Neural cell (in vitro differentiated cells): ENCODE data around the gene SLITRK2. TPM values are rescaled to one million over a fixed set of nuclear protein-coding genes. Genes with fewer than 3 reads are reported as not detected.

ENCODE experiments used
- H2AFZ ChIP-seq: fragments of 200-600, 300-800 bp; sonication (generic), shearing (Covaris generic); 2 replicates; pipeline ENCODE4 v1.6.0; 2014; ENCODE audit warnings: low read depth, mild to moderate bottlenecking, antibody characterized with exemption, low read length, moderate library complexity
- H3F3A ChIP-seq: fragments of 200-600 bp; shearing (Covaris generic); 2 replicates; pipeline ENCODE4 v1.6.1; 2016; ENCODE audit warnings: mild to moderate bottlenecking, moderate library complexity, mixed read lengths, antibody characterized with exemption, low read length; ENCODE audit not compliant: insufficient read depth, poor library complexity, severe bottlenecking
- H3K27ac ChIP-seq: fragments of 200-600, 300-800 bp; sonication (generic), shearing (Covaris generic); 2 replicates; pipeline ENCODE4 v1.5.1; 2014; ENCODE audit warnings: mild to moderate bottlenecking, low read length, moderate library complexity
- H3K27me3 ChIP-seq: fragments of 300-800, 200-600 bp; sonication (generic), shearing (Covaris generic); 2 replicates; pipeline ENCODE4 v1.6.0; 2014; ENCODE audit warnings: mild to moderate bottlenecking, low read depth, low read length, moderate library complexity; ENCODE audit not compliant: insufficient read depth
- H3K36me3 ChIP-seq: fragments of 300-800, 200-600 bp; sonication (generic), shearing (Covaris generic); 2 replicates; pipeline ENCODE4 v1.5.1; 2014; ENCODE audit warnings: mild to moderate bottlenecking, antibody characterized with exemption, low read length, moderate library complexity; ENCODE audit not compliant: insufficient read depth
- H3K4me2 ChIP-seq: fragments of 300-800, 200-600 bp; sonication (generic), shearing (Covaris generic); 2 replicates; pipeline ENCODE4 v1.6.0; 2014; ENCODE audit warnings: mild to moderate bottlenecking, low read length
- H3K4me3 ChIP-seq: fragments of 300-800, 200-600 bp; sonication (generic), shearing (Covaris generic); 2 replicates; pipeline ENCODE4 v1.5.1; 2014; ENCODE audit warnings: mild to moderate bottlenecking, low read length, moderate library complexity
- H3K79me2 ChIP-seq: fragments of 200-600 bp; shearing (Covaris generic); replicated peaks from 2 replicates; pipeline ENCODE4 v1.6.0; 2014; ENCODE audit warnings: mild to moderate bottlenecking, low read length, moderate library complexity; ENCODE audit not compliant: insufficient read depth
- H3K9ac ChIP-seq: fragments of 300-800, 200-600 bp; sonication (generic), shearing (Covaris generic); 2 replicates; pipeline ENCODE4 v1.6.1; 2016; ENCODE audit warnings: mild to moderate bottlenecking, low read length, mixed read lengths
- H3K9me2 ChIP-seq: fragments of 200-600 bp; shearing (Covaris generic); 2 replicates; pipeline ENCODE4 v1.6.1; 2016; ENCODE audit warnings: mild to moderate bottlenecking, low read length, mixed read lengths; ENCODE audit not compliant: insufficient read depth
- H3K9me3 ChIP-seq: fragments of 200-600, 300-800 bp; sonication (generic), shearing (Covaris generic); 2 replicates; pipeline ENCODE4 v1.6.1; 2016; ENCODE audit warnings: mild to moderate bottlenecking, mixed run types, low read length, moderate library complexity, mixed read lengths
- H4K20me1 ChIP-seq: fragments of 200-600 bp; shearing (Covaris generic); 2 replicates; pipeline ENCODE4 v1.6.1; 2016; ENCODE audit warnings: mild to moderate bottlenecking, mixed run types; ENCODE audit not compliant: insufficient read depth
- EP300 ChIP-seq: fragments of 450-650 bp; conservative IDR thresholded peaks from 2 replicates; pipeline ENCODE4 v1.6.1; 2014; ENCODE audit warnings: antibody characterized with exemption, mild to moderate bottlenecking, moderate library complexity; ENCODE audit not compliant: poor library complexity, severe bottlenecking
- EZH2 ChIP-seq: fragments of 200-600, 300-800 bp; shearing (Covaris generic), sonication (generic); IDR thresholded peaks from 2 replicates; pipeline ENCODE4 v1.6.1; 2014; ENCODE audit warnings: antibody characterized with exemption, low read length, borderline replicate concordance, mild to moderate bottlenecking; ENCODE audit not compliant: insufficient read depth, poor library complexity, severe bottlenecking
- MXI1 ChIP-seq: fragments of 450-650 bp; conservative IDR thresholded peaks from 2 replicates; pipeline ENCODE4 v1.6.1; 2014; ENCODE audit warnings: antibody characterized with exemption, mild to moderate bottlenecking; ENCODE audit not compliant: poor library complexity, severe bottlenecking
- POLR2AphosphoS5 ChIP-seq: IDR thresholded peaks from 2 replicates; pipeline ENCODE4 v1.6.1; 2012
- RAD21 ChIP-seq: fragments of 450-650 bp; conservative IDR thresholded peaks from 2 replicates; pipeline ENCODE4 v1.6.1; 2014; ENCODE audit warnings: antibody characterized with exemption, mild to moderate bottlenecking, moderate library complexity
- REST ChIP-seq: IDR thresholded peaks from 2 replicates; pipeline ENCODE4 v1.6.1; 2012; ENCODE audit warnings: borderline replicate concordance
- SMC3 ChIP-seq: fragments of 450-650 bp; conservative IDR thresholded peaks from 2 replicates; pipeline ENCODE4 v1.6.1; 2014; ENCODE audit warnings: antibody characterized with exemption, mild to moderate bottlenecking, moderate library complexity; ENCODE audit not compliant: poor library complexity
- TAF1 ChIP-seq: IDR thresholded peaks from 2 replicates; pipeline ENCODE4 v1.6.1; 2012; ENCODE audit warnings: low read depth
- polyA plus RNA-seq: library from polyadenylated mRNA; depleted of rRNA; stranded (reverse); fragments of >200 nt; gene quantifications from 2 replicates; pipeline ENCODE4 v1.2.3, GENCODE V29; 2014
- TF ChIP-seq, protein P1 (sequence below): fragments of 450-650 bp; IDR thresholded peaks from 2 replicates; pipeline ENCODE4 v1.5.1; 2014; ENCODE audit warnings: antibody characterized with exemption, mild to moderate bottlenecking, moderate library complexity; ENCODE audit not compliant: poor library complexity, severe bottlenecking

The SLITRK2 gene
- polyA plus RNA-seq, 1 donor from 2014 or later = 1.9 TPM

DNA sequence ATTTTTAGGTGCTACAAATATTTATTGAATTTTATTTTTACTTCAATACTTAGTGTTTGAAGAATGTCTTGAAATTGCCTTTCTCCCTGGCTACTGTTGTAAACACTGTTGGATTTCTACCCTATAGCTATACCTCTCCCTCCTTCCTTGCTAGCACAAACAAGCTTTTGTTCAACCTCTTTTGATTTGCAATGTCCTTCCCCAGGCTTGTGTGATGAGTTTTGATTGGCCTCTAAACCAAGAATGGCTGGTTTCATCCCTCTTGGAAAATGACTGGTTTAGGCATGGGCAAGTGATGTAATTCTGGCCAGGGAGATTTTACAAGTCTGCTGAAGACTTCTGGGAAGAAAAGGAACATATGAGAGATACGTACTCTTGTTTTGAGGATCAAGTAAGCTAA is 25.3 kb upstream of the SLITRK2 start:
- H3K36me3 ChIP-seq = no peaks in the 10 kb centered on the region
- TF ChIP-seq, protein P1, sequence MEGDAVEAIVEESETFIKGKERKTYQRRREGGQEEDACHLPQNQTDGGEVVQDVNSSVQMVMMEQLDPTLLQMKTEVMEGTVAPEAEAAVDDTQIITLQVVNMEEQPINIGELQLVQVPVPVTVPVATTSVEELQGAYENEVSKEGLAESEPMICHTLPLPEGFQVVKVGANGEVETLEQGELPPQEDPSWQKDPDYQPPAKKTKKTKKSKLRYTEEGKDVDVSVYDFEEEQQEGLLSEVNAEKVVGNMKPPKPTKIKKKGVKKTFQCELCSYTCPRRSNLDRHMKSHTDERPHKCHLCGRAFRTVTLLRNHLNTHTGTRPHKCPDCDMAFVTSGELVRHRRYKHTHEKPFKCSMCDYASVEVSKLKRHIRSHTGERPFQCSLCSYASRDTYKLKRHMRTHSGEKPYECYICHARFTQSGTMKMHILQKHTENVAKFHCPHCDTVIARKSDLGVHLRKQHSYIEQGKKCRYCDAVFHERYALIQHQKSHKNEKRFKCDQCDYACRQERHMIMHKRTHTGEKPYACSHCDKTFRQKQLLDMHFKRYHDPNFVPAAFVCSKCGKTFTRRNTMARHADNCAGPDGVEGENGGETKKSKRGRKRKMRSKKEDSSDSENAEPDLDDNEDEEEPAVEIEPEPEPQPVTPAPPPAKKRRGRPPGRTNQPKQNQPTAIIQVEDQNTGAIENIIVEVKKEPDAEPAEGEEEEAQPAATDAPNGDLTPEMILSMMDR = no peak
- TF ChIP-seq RAD21 = no peak
- TF ChIP-seq TAF1 = no peak
- TF ChIP-seq EP300 = no peak
- no peak for TF ChIP-seq SMC3
- no peak for TF ChIP-seq POLR2AphosphoS5
- TF ChIP-seq EZH2 = no peak
- TF ChIP-seq MXI1 = no peak
- TF ChIP-seq REST = no peak
- H3K27ac ChIP-seq = no peak overlapping the region
- H3K4me2 ChIP-seq = no peak overlapping the region
- H3K9me3 ChIP-seq = no peaks in the 10 kb centered on the region
- H3K4me3 ChIP-seq = no peak overlapping the region
- H2AFZ ChIP-seq = no peak overlapping the region
- H3K79me2 ChIP-seq = no peaks in the 10 kb centered on the region
- H4K20me1 ChIP-seq = no peaks in the 10 kb centered on the region
- no peaks in the 10 kb centered on the region for H3F3A ChIP-seq
- H3K9me2 ChIP-seq = no peaks in the 10 kb centered on the region
- H3K9ac ChIP-seq = no peak overlapping the region
- no peaks in the 10 kb centered on the region for H3K27me3 ChIP-seq

- Histone ChIP-seq H3K4me3 (no peak overlapping the region), H2AFZ (no peak overlapping the region), H3F3A (no peaks in the 10 kb centered on the region), H3K27me3 (no peaks in the 10 kb centered on the region), H3K9ac (no peak overlapping the region), H3K27ac (no peak overlapping the region), H3K36me3 (no peaks in the 10 kb centered on the region), H3K9me2 (no peaks in the 10 kb centered on the region), H3K4me2 (no peak overlapping the region), H3K9me3 (no peaks in the 10 kb centered on the region), H3K79me2 (no peaks in the 10 kb centered on the region), H4K20me1 (no peaks in the 10 kb centered on the region)
- TF ChIP-seq EZH2 (no peak), REST (no peak), POLR2AphosphoS5 (no peak), SMC3 (no peak), RAD21 (no peak), TAF1 (no peak), EP300 (no peak), MXI1 (no peak)
- TF ChIP-seq, protein P1 = no peak
These were observed 14.1 kb upstream of the SLITRK2 start for GRCh38 chrX:145803508-145803907.
